HG03103 (cell line): ENCODE measurements around the gene CCDC102A.

Source experiments
- ATAC-seq: cut with Tn5 transposase; IDR thresholded peaks from one replicate; pipeline ENCODE4 v1.9.1; 2021; ENCODE audit warnings: low read depth; ENCODE audit not compliant: unreplicated experiment

CCDC102A gene

DNA sequence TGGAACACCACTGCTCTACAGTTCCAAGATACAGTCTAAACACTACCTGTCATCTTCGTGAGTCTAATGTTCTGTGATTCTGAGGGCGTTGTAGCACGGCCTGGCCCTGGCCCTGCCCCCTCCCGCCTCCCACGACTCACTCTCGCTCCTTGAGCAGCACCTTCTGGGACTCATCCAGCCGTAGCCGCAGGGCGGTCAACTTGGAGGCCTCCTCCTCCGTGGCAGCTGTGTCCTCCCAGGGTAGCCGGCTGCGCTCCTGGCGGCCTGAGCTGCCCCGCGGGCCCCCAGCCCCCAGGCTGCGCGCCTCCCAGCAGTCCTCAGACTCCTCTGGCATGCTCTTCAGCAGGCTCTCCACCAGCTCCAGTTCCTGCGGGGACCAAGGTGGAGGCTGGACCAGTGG lies 10.6 kb downstream of the CCDC102A start:
- no peak for ATAC-seq

DNA sequence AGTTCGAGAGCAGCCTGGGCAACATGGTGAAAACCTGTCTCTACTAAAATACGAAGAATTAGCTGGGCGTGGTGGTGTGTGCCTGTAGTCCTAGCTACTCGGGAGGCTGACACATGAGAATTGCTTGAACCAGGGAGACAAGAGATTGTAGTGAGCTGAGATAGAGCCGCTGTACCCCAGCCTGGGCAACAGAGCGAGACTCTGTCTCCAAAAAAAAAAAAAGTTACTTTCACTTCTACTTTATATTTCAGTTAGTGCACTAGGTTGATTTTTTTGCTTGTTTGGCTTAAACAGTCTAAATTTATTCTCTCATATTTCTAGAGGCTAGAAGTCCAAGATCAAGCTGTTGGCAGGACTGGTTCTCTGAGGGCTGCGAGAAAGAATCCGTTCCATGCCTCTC lies 13.4 kb downstream of the CCDC102A start:
- no peak for ATAC-seq

DNA sequence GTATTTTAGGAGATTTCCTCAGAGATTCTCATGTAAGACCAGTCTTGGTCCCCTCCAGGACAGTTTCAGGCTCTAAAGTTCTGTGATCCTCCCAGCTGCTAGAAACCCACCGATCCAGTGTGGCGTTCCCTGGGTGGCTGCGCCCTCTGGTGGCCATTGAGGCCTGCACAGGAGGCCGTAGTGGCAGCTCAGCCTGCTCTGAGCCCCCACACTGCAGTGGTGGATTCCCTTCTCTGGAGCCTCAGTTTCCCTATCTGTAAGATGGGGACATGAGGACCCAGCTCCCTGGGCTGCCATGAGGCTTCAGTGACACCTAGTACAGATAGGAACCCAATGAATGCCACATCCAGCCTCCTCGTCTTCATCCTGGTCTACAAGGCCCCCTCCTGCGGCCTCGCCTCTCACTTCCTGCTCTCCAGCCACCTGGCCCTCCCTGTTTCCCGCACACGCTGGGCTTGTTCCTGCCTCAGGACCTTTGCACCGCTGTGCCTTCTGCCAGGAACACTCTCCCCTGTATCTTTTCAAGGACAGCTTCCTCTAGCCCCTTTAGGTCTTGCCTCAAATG lies 16.5 kb downstream of the CCDC102A start:
- no peak for ATAC-seq

DNA sequence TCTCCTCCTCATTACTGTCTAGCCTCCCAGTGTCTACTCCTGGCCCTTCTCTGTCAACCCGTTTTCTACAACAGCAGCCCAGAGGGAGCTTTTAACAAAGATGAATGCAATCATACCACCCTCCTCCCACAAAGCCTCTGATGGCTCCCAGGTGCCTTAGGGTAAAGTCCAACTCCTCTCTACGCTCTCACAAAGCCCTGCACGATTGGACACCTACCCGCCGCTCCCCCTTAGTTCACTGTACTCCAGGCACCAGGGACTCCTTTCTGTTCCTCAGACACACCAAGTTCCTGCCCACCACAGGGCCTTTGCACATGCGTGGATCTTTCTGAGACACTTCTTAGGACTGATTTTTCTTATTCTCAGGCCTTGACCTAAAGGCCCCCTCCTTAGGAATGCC lies 17.4 kb downstream of the CCDC102A start:
- ATAC-seq = no peak

DNA sequence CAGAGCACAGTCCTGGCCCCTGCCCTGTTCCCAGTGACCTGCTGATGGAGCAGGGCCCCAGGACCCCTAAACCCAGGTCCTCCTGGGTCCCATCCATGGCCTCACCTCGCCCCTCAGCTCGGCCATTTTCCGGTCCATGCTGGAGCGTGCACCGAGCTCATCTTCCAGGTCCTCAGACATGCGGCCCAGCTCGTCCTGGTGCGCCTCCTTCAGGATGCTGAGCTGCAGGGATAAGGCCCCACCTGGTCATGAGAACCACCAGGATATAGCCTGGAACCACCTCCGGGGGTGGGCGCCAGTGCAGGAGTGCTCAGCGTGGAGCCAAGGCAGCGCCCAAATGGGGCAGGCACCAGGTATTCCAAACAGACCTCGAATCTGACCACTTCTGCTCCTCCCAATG lies 17.9 kb downstream of the CCDC102A start:
- no peak for ATAC-seq

DNA sequence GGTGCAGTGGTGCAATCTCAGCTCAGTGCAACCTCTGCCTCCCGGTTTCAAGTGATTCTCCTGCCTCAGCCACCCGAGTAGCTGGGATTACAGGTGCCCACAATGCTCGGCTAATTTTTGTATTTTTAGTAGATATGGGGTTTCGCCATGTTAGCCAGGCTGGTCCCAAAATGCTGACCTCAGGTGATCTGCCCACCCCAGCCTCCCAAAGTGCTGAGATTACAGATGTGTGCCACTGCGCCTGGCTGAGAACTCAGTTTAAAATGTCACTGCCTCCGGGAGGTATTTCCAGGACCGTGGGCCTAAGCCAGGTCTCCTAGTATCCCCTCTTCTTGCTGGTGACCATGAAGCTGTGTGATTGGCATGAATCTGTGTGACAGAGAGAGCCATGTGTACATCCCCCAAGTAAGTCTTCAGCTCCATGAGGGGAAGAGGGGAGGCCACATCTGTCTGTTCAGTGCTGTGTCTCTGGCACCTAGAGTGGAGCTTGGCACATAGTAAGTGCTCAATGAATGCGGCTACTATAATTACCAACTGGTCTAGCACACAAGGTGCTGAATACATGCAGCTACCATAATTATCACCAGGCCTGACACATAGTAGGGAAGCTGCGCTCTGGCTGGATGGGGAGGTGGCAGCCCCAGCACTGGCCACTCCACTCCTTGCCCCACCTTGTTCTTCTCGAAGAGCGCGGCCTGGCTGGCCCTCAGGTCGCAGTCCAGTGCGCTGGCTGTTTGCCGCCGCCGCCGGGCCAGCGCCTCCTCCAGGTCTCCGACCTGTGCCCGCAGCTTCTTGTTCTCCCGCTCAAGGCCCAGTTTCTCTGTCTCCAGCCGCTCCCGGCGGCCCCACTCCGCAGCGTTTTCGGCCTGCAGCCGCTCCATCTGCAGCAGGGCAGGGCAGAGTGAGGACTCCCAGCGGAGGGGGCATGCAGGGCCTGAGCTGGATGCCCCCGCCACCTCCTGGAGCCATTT lies 18.7 kb downstream of the CCDC102A start:
- ATAC-seq = no peak

DNA sequence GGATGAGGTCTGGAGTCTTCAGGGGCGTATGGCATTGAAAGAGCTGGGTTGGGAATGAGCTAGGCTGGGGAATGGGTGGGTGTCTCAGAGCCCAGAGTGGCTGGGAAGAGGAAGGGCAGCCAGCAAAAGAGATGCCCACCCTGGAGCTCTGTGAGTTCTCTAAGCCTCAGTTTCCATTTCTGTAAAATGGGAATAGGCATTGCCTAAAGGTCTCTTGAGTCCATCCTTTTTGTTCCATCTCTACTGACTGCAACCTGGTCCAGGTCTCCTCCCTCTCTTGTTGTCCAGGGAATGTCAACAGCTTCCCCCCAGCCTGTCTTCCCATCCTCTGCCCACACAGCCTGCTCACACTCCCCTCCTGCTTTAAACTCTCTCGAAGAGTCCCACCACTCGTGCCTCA lies 19.6 kb downstream of the CCDC102A start:
- ATAC-seq = no peak

DNA sequence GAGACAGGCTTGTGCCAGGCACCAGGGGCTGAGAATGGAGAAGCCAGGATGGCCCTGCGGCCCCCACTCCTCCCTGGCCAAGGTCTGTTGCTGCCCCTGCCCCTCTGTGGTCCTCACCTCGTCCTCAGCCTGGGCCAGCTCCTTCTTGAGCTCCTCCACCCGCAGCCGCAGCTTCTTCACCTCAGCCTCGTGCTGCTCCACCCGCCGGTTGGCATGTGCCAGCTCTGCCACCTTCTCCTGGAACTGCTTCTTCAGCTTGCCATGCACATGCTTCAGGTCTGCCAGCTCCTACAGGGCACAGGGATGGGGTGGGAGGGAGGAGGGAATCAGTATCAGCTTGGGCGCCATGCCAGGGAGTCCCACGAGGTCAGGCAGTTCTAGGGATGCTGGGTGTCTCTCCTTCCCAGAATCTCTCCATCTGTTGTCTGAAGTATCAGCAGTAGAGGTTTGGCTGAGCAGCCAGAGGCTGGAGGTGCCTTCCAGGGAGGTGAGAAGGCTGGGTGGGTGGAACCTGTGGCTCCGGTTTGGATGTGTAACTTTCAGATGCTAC lies 20.1 kb downstream of the CCDC102A start:
- ATAC-seq = no peak

DNA sequence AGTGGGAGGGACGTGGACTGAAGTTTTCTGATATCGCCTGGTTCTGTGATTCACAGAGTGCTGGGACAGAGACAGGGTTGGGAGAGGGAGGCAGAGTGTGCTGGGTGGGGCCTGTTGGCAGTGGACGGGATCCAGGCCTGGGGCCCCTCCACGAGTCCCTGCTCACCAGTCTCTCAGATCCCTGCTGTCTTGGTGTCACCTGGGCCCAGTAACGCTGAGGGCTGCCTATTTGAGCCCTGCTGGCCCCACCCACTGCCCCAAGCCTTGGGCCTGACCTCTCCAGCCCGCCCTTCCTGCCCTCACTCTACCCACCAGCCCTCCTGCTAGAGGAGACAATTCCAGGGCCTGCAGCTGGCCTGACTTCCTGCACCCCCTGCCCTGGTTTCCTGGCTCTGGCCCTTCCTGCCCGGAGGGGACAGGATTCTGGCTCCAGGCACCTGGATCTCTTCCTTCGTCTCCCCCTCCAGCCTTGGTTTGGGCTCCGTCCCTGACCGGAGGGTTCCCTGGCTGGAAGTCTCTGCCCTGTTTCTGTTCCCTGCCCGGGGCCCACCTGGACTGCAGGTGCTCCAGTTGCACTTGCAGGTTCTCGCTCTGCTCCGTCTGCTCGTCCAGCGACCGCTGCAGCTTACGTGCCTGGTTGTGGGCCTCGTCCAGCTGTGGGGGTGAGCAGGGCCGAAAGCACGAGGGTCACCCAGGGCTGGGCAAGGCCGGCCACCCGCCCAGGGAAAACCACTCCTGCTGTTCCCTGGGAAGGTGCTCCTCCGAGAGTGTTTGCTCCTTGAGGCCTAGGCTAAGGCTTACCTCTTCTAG lies 21.4 kb downstream of the CCDC102A start:
- ATAC-seq = no peak

DNA sequence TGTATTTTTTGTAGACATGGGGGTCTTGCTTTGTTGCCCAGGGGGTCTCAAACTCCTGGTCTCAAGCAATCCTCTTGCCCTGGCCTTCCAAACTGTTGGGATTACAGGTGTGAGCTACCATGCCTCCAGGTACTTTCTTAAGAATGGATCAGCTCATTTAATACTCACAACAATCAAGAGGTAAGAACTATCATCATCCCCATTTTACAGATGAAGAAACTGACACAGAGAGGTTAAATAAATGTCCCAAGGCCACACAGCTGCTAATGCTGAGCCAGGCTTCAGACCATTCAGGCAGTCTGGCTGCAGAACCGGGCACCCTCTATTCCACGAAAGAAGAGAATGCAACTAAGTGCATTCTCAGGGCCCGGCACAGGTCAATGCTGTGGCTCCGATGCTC lies 22.0 kb downstream of the CCDC102A start:
- no peak for ATAC-seq

DNA sequence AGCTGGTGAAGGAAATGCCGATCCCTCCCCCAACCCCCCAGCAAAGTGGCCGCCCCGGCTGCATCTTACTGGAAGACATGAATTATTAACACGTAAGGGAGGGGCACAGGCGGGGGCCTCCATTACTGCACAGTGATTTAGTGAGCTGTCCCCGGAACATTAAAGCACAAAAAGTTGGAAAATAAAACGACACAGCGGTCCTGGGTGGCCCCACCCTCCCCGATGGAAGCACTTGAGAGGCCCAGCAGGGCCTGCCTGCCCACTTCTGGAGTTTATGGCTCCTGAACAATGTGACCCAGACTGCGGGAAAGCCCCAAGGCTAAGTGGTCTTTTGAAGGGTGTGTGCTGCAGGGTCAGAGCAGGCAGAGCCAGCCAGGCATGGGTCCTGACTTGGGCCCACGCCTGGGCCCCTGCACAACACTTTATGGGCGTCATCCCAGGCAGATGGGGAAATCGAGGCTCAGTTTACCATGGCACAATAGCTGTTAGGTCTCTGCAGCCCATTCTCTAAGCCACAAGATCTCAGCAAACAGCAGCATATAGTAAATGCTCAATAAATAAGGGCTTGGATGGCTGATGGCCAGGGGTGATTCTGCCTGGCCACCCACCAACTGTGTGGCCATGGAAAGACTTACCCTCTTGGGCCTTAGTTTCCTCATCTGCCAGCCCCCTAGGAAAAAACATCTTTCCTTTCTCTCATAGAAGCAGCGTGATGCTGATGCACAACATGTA lies 22.8 kb downstream of the CCDC102A start:
- ATAC-seq = no peak

DNA sequence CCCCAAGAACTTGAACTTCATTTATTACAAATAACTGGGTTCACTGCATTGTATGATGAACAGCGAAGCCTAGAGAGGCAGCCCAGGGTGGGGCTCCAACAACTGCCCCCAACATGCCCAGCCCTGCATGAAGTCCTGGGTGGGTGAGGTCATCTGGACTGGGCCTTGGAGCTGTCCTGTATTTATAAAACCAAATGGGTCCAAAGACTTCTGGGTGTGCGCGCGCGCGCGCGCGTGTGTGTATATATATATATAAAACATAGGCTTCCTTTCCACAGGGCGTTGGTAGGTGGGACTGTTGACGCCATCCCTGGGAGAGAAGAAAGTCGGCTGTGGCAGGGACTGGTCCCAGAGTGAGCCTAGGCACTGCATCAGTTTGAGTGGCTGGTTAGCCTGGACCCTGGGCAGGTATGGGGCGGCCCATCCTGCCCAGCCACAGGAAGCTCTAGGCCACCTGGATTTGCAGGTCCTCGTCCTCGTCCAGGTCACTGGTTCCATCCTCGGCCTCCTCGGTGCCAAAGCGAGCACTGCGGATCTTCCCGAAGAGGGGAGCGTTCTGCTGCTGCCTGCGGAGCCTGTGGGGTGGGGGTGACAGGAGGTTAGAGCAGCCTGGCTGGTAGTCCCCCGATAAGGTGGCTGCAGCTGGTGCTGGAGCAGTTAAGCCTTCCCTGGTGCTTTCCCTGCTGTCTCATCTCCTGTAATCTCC lies 23.9 kb downstream of the CCDC102A start:
- no peak for ATAC-seq

DNA sequence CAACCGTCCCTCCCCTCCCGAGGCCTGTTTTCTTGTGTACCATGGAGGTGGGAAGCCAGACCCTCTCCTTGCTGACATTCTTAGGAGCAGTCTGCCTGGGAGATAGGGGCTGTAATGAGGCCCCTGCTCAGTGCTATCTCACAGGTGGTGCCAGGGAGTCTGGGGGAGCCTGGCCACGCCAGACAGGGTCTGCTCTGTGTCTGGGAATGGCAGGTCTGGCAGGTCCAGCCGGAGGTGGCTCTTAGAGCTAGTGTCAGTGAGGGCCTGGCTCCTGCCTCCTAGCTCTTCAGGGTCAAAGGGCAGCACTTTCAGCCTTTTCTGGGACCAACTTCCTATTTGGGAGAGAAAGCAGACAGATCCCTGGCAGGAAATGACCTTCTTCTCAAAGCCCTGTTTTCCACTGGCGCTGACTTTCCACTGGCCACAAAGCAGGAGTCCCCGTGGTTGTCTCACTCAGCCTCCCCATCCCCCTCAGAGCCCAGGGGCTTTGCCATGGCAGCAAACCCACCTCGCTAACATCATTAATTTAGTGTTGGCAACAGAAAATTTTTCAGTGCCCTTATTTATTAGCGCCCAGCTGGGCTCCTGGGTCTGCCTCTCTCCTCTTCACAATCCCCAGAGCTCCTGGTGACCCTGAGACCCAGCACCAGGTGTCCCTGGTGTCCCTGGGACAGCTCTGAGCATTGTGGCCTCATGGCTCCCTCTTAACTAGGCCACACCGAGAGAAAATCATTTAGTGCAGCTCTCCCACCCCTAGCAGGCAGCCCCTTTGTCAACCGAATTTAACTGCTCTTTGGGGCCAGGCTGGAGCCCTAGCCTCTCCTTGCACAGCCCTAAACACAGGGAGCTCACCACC lies 26.1 kb downstream of the CCDC102A start:
- ATAC-seq = no peak

DNA sequence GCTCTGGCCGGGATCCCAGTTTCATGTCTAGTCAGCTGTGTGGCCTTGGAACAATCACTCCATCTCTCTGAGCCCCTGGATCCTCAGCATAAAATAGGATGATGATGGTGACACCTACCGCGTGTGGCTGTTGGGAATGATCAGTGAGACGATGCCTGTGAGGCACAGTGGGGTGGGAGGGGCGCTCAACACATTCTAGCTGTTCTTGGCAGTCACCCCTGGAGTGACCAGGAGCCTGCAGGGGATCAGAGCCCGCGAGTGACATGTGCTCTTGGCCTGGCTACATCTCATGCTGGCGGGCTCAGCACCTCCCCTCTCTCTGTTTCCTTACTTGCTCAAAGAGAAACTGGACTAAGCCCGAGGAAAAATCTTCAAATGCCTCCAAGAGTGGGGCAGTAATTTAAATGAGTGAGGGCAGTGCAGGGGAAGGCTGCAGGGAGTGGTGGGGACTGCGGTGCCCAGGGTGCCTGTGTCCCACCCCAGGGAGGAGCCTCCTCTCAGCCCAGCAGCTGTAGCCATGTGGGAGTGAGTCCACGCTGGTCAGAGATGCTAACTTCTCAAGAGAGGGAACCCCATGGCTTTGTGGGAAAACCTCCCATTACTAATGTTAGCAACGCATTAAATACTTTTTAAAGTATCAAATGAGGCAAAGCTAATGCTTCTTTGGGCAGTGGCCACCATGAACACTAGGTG lies 27.0 kb downstream of the CCDC102A start:
- no peak for ATAC-seq

DNA sequence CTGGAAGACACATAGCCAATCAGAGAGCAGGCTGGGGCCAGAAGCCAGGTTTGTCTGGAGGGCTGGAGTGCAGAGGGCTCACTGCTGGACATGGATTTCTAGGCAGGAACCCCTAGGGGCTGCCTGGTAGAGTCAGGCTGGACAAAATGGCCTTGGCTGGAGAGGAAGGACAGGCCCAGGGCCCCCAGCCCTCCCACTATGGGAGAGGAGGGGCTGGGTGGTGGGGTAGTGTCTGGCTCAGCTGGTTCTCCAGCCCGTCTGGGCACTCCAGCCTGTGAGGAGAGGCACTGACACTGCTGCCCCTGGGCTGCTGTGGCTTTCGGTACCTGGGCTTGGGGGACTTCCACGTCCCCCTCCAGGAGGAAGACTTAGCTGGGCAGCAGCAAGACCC lies 28.3 kb downstream of the CCDC102A start:
- ATAC-seq = no peak

DNA sequence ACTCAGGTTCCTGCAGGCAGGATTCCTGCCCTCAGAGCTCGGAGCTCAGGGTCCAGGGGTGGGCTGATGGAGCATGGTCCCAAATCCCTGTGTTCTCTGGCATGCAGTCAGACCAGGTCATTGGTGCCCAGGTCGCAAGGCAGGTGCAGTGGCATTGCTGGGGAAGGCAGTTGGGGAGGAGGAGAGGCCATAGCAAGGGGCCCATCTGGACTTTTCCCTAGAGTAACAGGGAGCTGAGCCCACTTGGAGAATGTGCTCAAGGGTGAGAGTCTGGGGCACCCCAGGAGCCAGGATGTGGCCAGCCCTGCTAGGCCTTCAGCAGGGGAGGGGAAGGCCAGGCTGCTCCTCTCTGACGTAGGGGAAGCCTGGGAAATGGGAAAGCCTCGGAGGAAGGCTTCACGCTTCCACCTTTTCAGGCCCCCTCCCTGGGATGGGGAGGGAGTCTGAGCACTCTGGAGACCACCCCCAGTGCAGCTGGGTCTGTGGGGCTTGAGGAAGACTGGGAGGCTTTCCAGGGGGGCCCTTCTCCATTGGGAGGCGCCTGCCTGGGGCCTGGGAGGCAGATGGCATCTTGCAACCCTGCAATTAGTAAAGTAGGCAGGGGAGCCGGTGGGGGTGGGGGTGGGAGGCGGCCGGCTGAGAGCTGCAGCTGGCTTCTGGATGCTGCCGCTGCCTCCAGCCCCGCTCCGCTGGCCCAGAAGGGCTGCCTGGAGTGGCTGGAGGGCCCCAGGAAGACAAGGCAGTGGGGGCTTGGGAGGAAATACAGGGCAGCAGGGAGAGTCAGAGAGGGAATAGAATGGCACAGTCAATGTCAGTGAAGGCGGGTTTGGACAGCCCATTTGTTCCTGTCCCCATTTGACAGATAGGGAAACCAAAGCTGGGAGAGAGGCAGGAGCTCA lies 29.0 kb downstream of the CCDC102A start:
- ATAC-seq = no peak

DNA sequence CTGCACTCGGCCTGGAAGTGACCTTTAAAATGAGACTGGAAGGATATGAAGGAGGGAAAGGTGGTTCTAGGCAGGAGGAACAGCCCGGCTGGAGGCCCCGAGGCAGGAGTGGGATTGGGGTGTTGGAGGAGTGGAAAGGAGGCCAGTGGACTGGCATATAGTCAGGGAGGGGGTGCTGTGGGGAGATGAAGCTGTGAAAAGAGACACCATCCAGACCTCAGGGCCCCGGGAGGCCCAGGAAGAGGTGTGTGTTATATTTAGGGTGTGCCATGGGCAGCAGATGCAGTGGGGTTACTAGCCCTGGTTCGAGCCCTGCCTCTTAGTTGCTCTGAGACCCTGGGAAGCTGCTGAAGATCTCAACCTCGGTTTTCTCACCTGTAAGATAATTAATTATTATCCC lies 31.2 kb downstream of the CCDC102A start:
- no peak for ATAC-seq
